SJSA1 (cell line): ENCODE data around the gene AFF3. TPM values are rescaled to one million over a fixed set of nuclear protein-coding genes. Genes with fewer than 3 reads are reported as not detected.

Experiments
- DNase-seq, 2 experiments: peaks; one replicate each; pipeline ENCODE4 v3.0.0-alpha.2; 2015 to 2020; ENCODE audit warnings: low spot score in 2 of 2, low read depth in 1 of 2
- H3K27ac ChIP-seq: fragments of 250-450 bp; sonication (Bioruptor Pico); 2 replicates; pipeline ENCODE4 v1.5.1; 2020; ENCODE audit warnings: mild to moderate bottlenecking, moderate library complexity
- H3K27me3 ChIP-seq: fragments of 250-450 bp; sonication (Bioruptor Pico); replicated peaks from 2 replicates; pipeline ENCODE4 v1.5.1; 2020; ENCODE audit warnings: mild to moderate bottlenecking, moderate library complexity
- H3K36me3 ChIP-seq: fragments of 250-450 bp; sonication (Bioruptor Pico); 2 replicates; pipeline ENCODE4 v1.5.1; 2020; ENCODE audit warnings: mild to moderate bottlenecking
- H3K4me1 ChIP-seq: fragments of 250-450 bp; sonication (Bioruptor Pico); replicated peaks from 2 replicates; pipeline ENCODE4 v1.6.1; 2021; ENCODE audit warnings: mild to moderate bottlenecking
- H3K4me3 ChIP-seq: fragments of 250-450 bp; sonication (Bioruptor Pico); 2 replicates; pipeline ENCODE4 v1.5.1; 2020; ENCODE audit warnings: mild to moderate bottlenecking
- H3K9me3 ChIP-seq: fragments of 250-450 bp; sonication (Bioruptor Pico); replicated peaks from 2 replicates; pipeline ENCODE4 v1.5.1; 2020; ENCODE audit warnings: mild to moderate bottlenecking
- total RNA-seq: library from RNA; depleted of rRNA; stranded (reverse); fragments of >200 nt; shearing (Covaris generic); gene quantifications from 2 replicates; pipeline ENCODE4 v1.2.3, GENCODE V29; 2014

Gene AFF3
- total RNA-seq, 1 experiment from 2014 or later: 0.18 TPM

GRCh38 chr2:100064592-100065428 lies 77.6 kb downstream of the AFF3 start:
- no peaks in the 10 kb centered on the region for H3K9me3 ChIP-seq
- no peak overlapping the region for H3K27ac ChIP-seq
- H3K36me3 ChIP-seq: no peaks in the 10 kb centered on the region
- DNase-seq: no peak
- H3K27me3 ChIP-seq: no peaks in the 10 kb centered on the region
- H3K4me1 ChIP-seq: no peaks in the 10 kb centered on the region
- H3K4me3 ChIP-seq: no peak overlapping the region

GRCh38 chr2:100064165-100064564 lies 78.2 kb downstream of the AFF3 start:
- Histone ChIP-seq H3K4me1 (peaks cover 3% of the 10 kb centered on the region; the same call in 1 of the 2 replicates), H3K27me3 (no peaks in the 10 kb centered on the region), H3K36me3 (no peaks in the 10 kb centered on the region), H3K9me3 (no peaks in the 10 kb centered on the region), H3K4me3 (no peak overlapping the region), H3K27ac (no peak overlapping the region)
- no peak for DNase-seq

GRCh38 chr2:100063459-100063953 lies 78.9 kb downstream of the AFF3 start:
- no peak for DNase-seq
- no peaks in the 10 kb centered on the region for H3K27me3 ChIP-seq

GRCh38 chr2:100062336-100062735 lies 80.1 kb downstream of the AFF3 start:
- no peaks in the 10 kb centered on the region for H3K9me3 ChIP-seq
- no peak overlapping the region for H3K4me3 ChIP-seq
- H3K36me3 ChIP-seq: no peaks in the 10 kb centered on the region
- no peak overlapping the region for H3K27ac ChIP-seq
- no peaks in the 10 kb centered on the region for H3K27me3 ChIP-seq
- peaks cover 16% of the 10 kb centered on the region for H3K4me1 ChIP-seq
- no peak for DNase-seq

More at GRCh38 chr2:100063459-100063953, 78.9 kb downstream of the AFF3 start:
- Histone ChIP-seq H3K4me3 (no peak overlapping the region), H3K4me1 (peaks cover 6% of the 10 kb centered on the region), H3K9me3 (no peaks in the 10 kb centered on the region), H3K36me3 (no peaks in the 10 kb centered on the region), H3K27ac (no peak overlapping the region)

GRCh38 chr2:100060875-100061274 lies 81.5 kb downstream of the AFF3 start:
- no peak for DNase-seq
- Histone ChIP-seq H3K4me3 (no peak overlapping the region), H3K27me3 (no peaks in the 10 kb centered on the region), H3K36me3 (no peaks in the 10 kb centered on the region), H3K4me1 (peaks cover 31% of the 10 kb centered on the region), H3K27ac (no peak overlapping the region), H3K9me3 (no peaks in the 10 kb centered on the region)

- Histone ChIP-seq H3K27ac (no peak overlapping the region), H3K4me3 (no peak overlapping the region), H3K36me3 (no peaks in the 10 kb centered on the region), H3K4me1 (peaks cover 35% of the 10 kb centered on the region), H3K9me3 (no peaks in the 10 kb centered on the region), H3K27me3 (no peaks in the 10 kb centered on the region)
- no peak for DNase-seq
These were observed 82.8 kb downstream of the AFF3 start for GRCh38 chr2:100059638-100060037.

- no peaks in the 10 kb centered on the region for H3K9me3 ChIP-seq
- H3K4me3 ChIP-seq: no peak overlapping the region
- no peaks in the 10 kb centered on the region for H3K36me3 ChIP-seq
- peaks cover 35% of the 10 kb centered on the region for H3K4me1 ChIP-seq
- DNase-seq: peak in 1 of 2 experiments; percentile 54
- peak overlapping the region; percentile 80 for H3K27ac ChIP-seq
- H3K27me3 ChIP-seq: no peaks in the 10 kb centered on the region
These were observed 84.5 kb downstream of the AFF3 start for GRCh38 chr2:100057901-100058261.

- Histone ChIP-seq H3K4me1 (peaks cover 32% of the 10 kb centered on the region), H3K27ac (no peak overlapping the region), H3K9me3 (no peaks in the 10 kb centered on the region), H3K36me3 (no peaks in the 10 kb centered on the region), H3K27me3 (no peaks in the 10 kb centered on the region), H3K4me3 (no peak overlapping the region)
- DNase-seq: no peak
These were observed 88.0 kb downstream of the AFF3 start for GRCh38 chr2:100054426-100054825.

GRCh38 chr2:100053087-100053885 lies 89.1 kb downstream of the AFF3 start:
- no peak for DNase-seq
- Histone ChIP-seq H3K36me3 (no peaks in the 10 kb centered on the region), H3K4me1 (peaks cover 28% of the 10 kb centered on the region), H3K9me3 (no peaks in the 10 kb centered on the region), H3K27me3 (no peaks in the 10 kb centered on the region), H3K4me3 (no peak overlapping the region), H3K27ac (no peak overlapping the region)

- no peaks in the 10 kb centered on the region for H3K36me3 ChIP-seq
These were observed 89.7 kb downstream of the AFF3 start for GRCh38 chr2:100052650-100053049.

GRCh38 chr2:100051253-100051652 lies 91.1 kb downstream of the AFF3 start:
- no peaks in the 10 kb centered on the region for H3K36me3 ChIP-seq
- H3K4me3 ChIP-seq: no peak overlapping the region
- H3K9me3 ChIP-seq: no peaks in the 10 kb centered on the region
- H3K27me3 ChIP-seq: no peaks in the 10 kb centered on the region
- no peak for DNase-seq
- H3K4me1 ChIP-seq: peaks cover 12% of the 10 kb centered on the region
- no peak overlapping the region for H3K27ac ChIP-seq

More at GRCh38 chr2:100052650-100053049, 89.7 kb downstream of the AFF3 start:
- Histone ChIP-seq H3K27me3 (no peaks in the 10 kb centered on the region), H3K9me3 (no peaks in the 10 kb centered on the region), H3K27ac (no peak overlapping the region), H3K4me3 (no peak overlapping the region), H3K4me1 (peaks cover 26% of the 10 kb centered on the region)
- DNase-seq: no peak

- H3K9me3 ChIP-seq: no peaks in the 10 kb centered on the region
- no peak overlapping the region for H3K4me3 ChIP-seq
- no peaks in the 10 kb centered on the region for H3K36me3 ChIP-seq
- H3K27ac ChIP-seq: no peak overlapping the region
- DNase-seq: no peak
- peaks cover 6% of the 10 kb centered on the region; the same call in 1 of the 2 replicates for H3K4me1 ChIP-seq
- no peaks in the 10 kb centered on the region for H3K27me3 ChIP-seq
These were observed 91.7 kb downstream of the AFF3 start for GRCh38 chr2:100050685-100051084.

- no peak for DNase-seq
- Histone ChIP-seq H3K4me3 (no peak overlapping the region), H3K27ac (no peak overlapping the region), H3K9me3 (no peaks in the 10 kb centered on the region; the same call in 1 of the 2 replicates), H3K27me3 (no peaks in the 10 kb centered on the region), H3K36me3 (no peaks in the 10 kb centered on the region), H3K4me1 (0 out of 2 replicates have a peak, but pooled peaks cover 3% of the 10 kb centered on the region)
These were observed 95.1 kb downstream of the AFF3 start for GRCh38 chr2:100046961-100047947.
